HG02642 (cell line): Measurements from ENCODE around the gene ANKIB1.
"Not testable (repeated sequence)": the region's sequence is repeated elsewhere in the genome, so short reads cannot be mapped to it uniquely, and the experiment has no call there.

Experiments used
- ATAC-seq: cut with Tn5 transposase; IDR thresholded peaks from one replicate; pipeline ENCODE4 v1.9.1; 2021; ENCODE audit warnings: mild to moderate bottlenecking; ENCODE audit not compliant: unreplicated experiment, poor library complexity

ANKIB1 gene

GRCh38 chr7:92375013-92375412, 129.2 kb downstream of the ANKIB1 start:
- ATAC-seq = no peak

- no peak for ATAC-seq
These were observed 145.3 kb downstream of the ANKIB1 start for GRCh38 chr7:92391071-92391470.

DNA sequence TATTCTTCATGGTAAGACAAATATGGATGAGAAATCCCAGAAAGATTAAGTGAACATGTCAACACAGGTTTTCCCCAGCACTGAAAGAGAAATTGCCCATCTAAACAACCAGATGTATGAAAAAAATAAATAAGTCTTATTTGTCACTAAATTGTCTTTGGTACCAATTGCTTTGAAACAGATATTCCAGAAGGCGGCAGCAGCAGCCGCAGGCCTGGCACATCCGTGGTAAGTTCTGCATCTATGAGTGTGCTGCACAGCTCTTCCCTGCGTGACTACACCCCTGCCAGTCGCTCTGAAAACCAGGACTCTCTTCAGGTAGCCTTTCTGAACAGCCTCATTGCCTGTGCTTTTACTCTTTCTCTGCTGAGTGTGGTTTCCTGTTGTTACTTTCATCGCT, 151.8 kb downstream of the ANKIB1 start:
- ATAC-seq = no peak

DNA sequence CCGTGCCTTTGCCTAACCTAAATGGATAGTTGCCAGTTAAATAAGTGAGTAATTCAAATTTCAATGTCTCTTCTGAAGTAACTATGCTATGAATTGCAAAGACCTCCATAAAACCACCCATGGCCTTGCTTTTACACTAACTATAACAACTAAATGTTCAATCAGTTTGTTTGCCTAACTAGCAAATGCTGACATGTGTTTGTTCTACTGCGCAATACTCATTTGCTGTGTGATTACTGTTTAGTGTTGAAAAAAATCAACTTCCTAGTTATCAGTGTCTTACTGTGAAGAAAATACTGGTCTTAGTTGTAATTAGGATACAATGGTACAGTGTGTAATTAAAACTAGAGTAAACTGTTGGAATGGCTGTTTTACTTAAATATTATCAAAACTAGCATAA, 154.2 kb downstream of the ANKIB1 start:
- ATAC-seq = no peak

DNA sequence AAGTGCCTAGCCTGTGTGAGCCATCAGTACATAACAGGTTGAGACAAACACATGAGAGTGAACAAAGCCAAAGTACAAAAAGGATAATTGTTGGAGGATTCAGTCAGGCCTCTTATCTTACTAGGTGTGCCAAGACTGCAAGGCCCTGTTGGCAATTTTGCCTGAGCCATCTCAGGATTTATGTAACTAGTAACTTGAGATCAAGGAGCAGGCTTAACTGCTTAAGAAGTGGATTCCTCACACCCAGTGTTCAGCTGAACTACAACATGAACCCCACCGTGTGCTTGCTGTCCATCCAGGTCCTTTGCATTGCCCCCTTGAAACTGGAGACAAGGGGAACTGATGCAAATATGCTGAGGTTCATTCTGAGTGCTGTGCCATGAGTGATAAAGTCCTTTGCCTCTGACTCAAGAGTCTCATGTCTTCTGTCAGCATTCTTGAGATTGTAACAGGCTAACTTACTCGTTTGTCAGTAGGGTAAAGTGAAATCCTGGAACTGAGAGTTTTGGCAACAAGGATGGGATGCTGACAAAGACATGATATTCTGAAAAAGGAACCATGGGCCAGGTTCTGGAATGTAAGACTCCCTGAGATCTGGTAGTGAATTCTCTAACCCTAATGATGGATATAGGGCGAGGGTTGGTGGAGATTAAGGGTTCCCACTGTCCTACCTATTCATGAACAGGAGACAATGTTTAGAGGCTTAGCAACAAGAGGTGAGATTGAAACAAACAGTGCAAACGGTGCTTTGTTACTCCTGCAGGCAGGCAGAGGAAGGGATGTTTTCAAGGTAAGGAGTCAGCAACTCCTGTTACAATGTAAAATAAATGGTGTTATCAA, 157.4 kb downstream of the ANKIB1 start:
- ATAC-seq = no peak

DNA sequence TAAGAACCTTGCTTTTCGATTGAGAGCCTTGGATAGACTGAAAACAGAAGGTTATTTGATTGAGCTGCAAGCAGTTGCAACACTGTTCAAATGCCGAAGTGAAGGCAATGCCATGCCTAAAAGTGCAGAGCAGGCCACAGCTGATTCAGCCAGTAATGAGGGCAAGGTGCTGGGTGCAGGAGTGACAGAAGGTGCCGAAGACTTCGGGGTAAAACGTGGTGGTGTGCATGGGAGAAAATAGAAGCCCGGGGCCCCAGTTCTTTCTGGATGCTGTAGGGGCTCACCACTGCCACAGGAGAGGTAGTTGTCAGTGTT, 157.9 kb downstream of the ANKIB1 start:
- no peak for ATAC-seq

DNA sequence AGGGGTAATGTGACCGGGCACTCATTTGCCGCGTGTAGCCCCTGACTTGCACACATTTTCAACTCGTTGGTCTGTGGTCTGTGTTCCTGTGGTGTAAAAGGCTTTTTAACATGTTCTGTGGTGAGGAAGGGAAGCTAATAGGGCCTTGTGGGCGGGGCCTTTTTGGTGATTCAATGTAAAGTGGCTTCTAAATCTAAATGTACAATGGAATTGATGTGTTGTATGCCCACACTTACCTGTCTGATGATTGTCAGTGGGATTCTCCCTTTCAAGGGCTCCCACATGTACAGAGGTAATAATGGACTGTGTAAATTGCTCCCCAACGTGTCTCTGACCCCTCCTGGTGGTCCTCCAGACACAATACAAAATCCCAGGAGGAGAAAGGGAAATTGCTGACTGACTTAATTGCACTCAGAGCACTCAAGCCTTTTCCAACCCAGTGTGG, 158.4 kb downstream of the ANKIB1 start:
- ATAC-seq = no peak

- no peak for ATAC-seq
These were observed 163.6 kb downstream of the ANKIB1 start for GRCh38 chr7:92409357-92409756.

GRCh38 chr7:92410162-92410561, 164.4 kb downstream of the ANKIB1 start:
- not testable (repeated sequence) for ATAC-seq

- ATAC-seq = no peak
These were observed 167.0 kb downstream of the ANKIB1 start for GRCh38 chr7:92412745-92413144.

DNA sequence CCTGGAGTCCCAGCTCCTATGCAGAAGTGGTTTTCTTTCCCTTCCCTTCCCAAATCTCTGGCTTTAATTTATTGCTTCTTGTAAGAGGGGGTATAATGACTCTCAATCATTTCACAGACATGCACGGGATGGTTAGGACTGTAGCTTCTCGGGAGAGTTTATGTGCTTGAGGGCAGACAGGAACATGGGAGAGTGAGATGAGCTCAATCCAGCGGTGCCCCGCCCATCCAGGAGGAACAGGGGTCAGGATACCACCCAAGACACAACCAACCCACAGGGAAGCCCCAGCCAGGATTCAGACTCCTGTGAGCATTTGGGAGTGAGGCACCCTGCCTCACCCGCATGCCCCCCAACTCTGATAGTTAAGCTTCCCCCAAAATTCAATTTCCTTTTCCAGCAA, 167.8 kb downstream of the ANKIB1 start:
- no peak for ATAC-seq

DNA sequence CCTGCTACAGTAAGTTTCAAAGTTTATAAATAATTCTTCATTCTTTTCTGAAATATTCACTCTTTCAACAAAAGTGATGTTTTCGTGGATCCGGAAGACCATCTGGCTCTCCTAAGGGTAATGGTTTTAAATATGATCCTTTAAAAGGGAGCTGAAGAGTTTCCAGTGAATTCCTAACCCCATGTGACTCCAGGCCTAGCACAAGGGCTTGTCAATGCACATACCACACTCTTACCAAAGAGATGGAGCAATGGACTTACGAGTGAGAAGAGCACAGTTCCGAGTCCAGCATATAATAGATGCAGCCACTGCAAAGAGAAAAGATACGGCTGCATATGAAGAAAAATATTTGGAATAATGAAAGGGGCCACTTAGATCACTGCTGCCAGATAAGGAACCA, 169.5 kb downstream of the ANKIB1 start:
- no peak for ATAC-seq

DNA sequence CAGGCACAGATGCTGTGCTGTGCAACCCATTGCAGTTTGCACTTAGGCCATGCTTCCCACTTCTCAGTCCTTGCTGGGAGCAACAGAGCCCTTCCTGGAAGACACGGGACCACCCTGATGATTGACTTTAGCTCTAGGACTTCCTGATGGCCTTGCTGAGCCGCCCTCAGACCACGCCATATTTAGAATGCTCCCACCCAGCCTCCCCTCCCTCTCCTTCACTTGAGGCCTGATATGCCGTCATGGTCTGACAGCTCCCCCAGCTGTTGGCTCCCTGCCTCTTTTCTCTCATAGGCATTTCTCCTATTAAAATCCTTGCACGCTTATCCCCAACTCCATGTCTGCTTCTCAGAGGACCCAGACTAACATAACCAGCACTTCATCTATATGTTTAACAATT, 172.1 kb downstream of the ANKIB1 start:
- no peak for ATAC-seq

GRCh38 chr7:92421676-92422435, 176.1 kb downstream of the ANKIB1 start:
- ATAC-seq = no peak

DNA sequence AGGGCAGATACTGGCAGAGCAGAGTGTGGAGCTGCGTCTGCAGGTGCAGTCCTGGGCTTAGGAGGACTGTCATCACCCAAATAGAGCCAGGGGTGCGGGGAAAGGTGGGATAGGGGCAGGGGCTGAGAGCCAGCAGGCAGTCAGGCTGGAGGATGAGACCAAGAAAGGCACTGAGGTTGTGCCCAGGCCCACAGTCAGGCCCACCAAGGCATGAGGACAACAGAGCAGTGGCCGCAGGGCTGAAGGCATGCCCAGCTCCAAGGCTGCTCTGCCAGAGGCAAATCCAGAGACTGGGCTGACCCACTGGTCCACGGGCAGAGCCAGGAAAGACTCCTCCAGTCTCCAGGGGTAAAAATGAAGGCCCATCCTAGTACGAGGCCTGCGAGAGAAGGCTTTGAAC, 177.2 kb downstream of the ANKIB1 start:
- no peak for ATAC-seq

DNA sequence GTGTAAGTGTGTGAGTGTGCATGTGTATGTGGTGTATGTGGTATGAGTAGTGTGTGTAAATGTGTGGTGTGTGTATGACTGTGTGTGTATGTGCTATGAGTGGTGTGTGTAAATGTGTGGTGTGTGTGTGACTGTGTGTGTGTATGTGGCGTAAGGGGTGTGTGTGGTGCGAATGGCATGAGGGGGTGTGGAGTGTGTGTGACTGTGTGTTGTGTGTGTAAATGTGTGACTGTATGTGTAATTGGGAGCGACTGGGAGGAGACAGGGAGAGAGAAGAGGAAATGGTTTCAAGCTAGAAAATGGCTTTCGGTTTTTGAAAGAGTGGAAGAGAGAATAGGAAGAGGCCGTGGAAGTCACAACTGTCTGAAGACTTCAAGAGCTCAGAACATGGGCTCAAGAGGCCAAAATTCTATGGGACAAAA, 177.9 kb downstream of the ANKIB1 start:
- no peak for ATAC-seq

GRCh38 chr7:92425311-92425947, 179.7 kb downstream of the ANKIB1 start:
- ATAC-seq = no peak

GRCh38 chr7:92427193-92427592, 181.4 kb downstream of the ANKIB1 start:
- no peak for ATAC-seq

- ATAC-seq = no peak
These were observed 186.6 kb downstream of the ANKIB1 start for GRCh38 chr7:92432299-92432946.

DNA sequence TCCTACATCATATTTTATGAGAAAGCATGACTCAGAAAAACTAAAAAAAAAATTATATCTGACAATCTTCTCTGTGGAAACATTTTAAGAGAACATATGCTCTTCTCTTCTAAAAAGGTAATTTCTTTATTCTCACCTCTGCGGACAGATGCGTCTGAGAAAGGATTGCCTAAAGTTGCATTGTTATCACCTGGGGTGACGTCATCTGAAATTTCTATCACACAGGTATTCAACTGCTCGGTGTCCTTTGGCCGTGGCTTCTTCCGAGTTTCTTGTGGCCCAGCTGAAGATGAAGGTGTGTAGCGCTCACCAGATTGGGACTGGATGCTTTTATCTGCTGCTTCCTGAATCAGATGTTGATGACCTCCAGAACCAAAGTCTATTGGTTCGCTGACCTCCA, 187.2 kb downstream of the ANKIB1 start:
- ATAC-seq = no peak

- no peak for ATAC-seq
These were observed 189.8 kb downstream of the ANKIB1 start for GRCh38 chr7:92435542-92435941.
